Stimulated activated memory B cell treated with anti-CD40 and anti-IgM and Interleukin-4, amounts not matched to agents 10 μg/mL and 1 μg/mL and 100 μg/mL, for 72 hours (primary cell): ENCODE data around the gene OPCML.

Experiments used
- ATAC-seq: fragments of 150-1000 bp; cut with Tn5 transposase; 2 replicates; pipeline ENCODE4 v1.10.0; 2021
- H3K27ac Mint-ChIP-seq: one replicate; pipeline ENCODE4 v1.8.0; 2022; ENCODE audit warnings: mild to moderate bottlenecking, mixed read lengths
- H3K27me3 Mint-ChIP-seq: one replicate; pipeline ENCODE4 v1.8.0; 2022; ENCODE audit warnings: mixed read lengths
- H3K36me3 Mint-ChIP-seq: one replicate; pipeline ENCODE4 v1.8.0; 2022; ENCODE audit warnings: mixed read lengths
- H3K4me1 Mint-ChIP-seq: one replicate; pipeline ENCODE4 v1.8.0; 2022; ENCODE audit warnings: mixed read lengths
- H3K4me3 Mint-ChIP-seq: one replicate; pipeline ENCODE4 v1.8.0; 2022; ENCODE audit warnings: mild to moderate bottlenecking, moderate library complexity, mixed read lengths
- H3K9me3 Mint-ChIP-seq: one replicate; pipeline ENCODE4 v1.8.0; 2022; ENCODE audit warnings: mixed read lengths

OPCML gene

GRCh38 chr11:133500936-133501335 lies 31.4 kb downstream of the OPCML start:
- no peaks in the 10 kb centered on the region for H3K27me3 Mint-ChIP-seq
- H3K4me3 Mint-ChIP-seq, result no peak overlapping the region
- no peaks in the 10 kb centered on the region for H3K4me1 Mint-ChIP-seq
- H3K27ac Mint-ChIP-seq, result no peak overlapping the region
- ATAC-seq, result no peak
- H3K36me3 Mint-ChIP-seq, result no peaks in the 10 kb centered on the region
- no peaks in the 10 kb centered on the region for H3K9me3 Mint-ChIP-seq

GRCh38 chr11:133500435-133500834 lies 31.9 kb downstream of the OPCML start:
- no peaks in the 10 kb centered on the region for H3K4me1 Mint-ChIP-seq
- H3K36me3 Mint-ChIP-seq, result no peaks in the 10 kb centered on the region
- H3K9me3 Mint-ChIP-seq, result no peaks in the 10 kb centered on the region
- ATAC-seq, result no peak
- no peaks in the 10 kb centered on the region for H3K27me3 Mint-ChIP-seq
- no peak overlapping the region for H3K4me3 Mint-ChIP-seq
- no peak overlapping the region for H3K27ac Mint-ChIP-seq

GRCh38 chr11:133498969-133499368 lies 33.3 kb downstream of the OPCML start:
- no peak for ATAC-seq
- Mint-ChIP-seq H3K9me3 (no peaks in the 10 kb centered on the region), H3K4me3 (no peak overlapping the region), H3K27me3 (no peaks in the 10 kb centered on the region), H3K4me1 (no peaks in the 10 kb centered on the region), H3K27ac (no peak overlapping the region), H3K36me3 (no peaks in the 10 kb centered on the region)

- H3K4me3 Mint-ChIP-seq, result no peak overlapping the region
- ATAC-seq, result no peak
- no peaks in the 10 kb centered on the region for H3K27me3 Mint-ChIP-seq
- no peaks in the 10 kb centered on the region for H3K9me3 Mint-ChIP-seq
- no peaks in the 10 kb centered on the region for H3K4me1 Mint-ChIP-seq
- H3K36me3 Mint-ChIP-seq, result no peaks in the 10 kb centered on the region
- H3K27ac Mint-ChIP-seq, result no peak overlapping the region
Observed at GRCh38 chr11:133497477-133498140, 34.7 kb downstream of the OPCML start.

GRCh38 chr11:133492895-133493294 lies 39.4 kb downstream of the OPCML start:
- H3K9me3 Mint-ChIP-seq, result peaks cover 8% of the 10 kb centered on the region
- no peaks in the 10 kb centered on the region for H3K27me3 Mint-ChIP-seq
- H3K36me3 Mint-ChIP-seq, result no peaks in the 10 kb centered on the region
- H3K4me1 Mint-ChIP-seq, result no peaks in the 10 kb centered on the region
- H3K4me3 Mint-ChIP-seq, result no peak overlapping the region
- ATAC-seq, result no peak
- no peak overlapping the region for H3K27ac Mint-ChIP-seq

GRCh38 chr11:133491680-133492383 lies 40.5 kb downstream of the OPCML start:
- ATAC-seq, result no peak
- no peaks in the 10 kb centered on the region for H3K36me3 Mint-ChIP-seq
- no peak overlapping the region for H3K27ac Mint-ChIP-seq
- no peaks in the 10 kb centered on the region for H3K4me1 Mint-ChIP-seq
- H3K9me3 Mint-ChIP-seq, result peaks cover 13% of the 10 kb centered on the region
- H3K27me3 Mint-ChIP-seq, result no peaks in the 10 kb centered on the region
- no peak overlapping the region for H3K4me3 Mint-ChIP-seq

- no peak overlapping the region for H3K27ac Mint-ChIP-seq
- ATAC-seq, result no peak
- H3K36me3 Mint-ChIP-seq, result no peaks in the 10 kb centered on the region
- peaks cover 10% of the 10 kb centered on the region for H3K9me3 Mint-ChIP-seq
- no peak overlapping the region for H3K4me3 Mint-ChIP-seq
- H3K4me1 Mint-ChIP-seq, result no peaks in the 10 kb centered on the region
- peaks cover 12% of the 10 kb centered on the region for H3K27me3 Mint-ChIP-seq
Observed at GRCh38 chr11:133480722-133481121, 51.6 kb downstream of the OPCML start.

- no peaks in the 10 kb centered on the region for H3K4me1 Mint-ChIP-seq
- no peak overlapping the region for H3K4me3 Mint-ChIP-seq
- H3K27me3 Mint-ChIP-seq, result peaks cover 12% of the 10 kb centered on the region
- H3K27ac Mint-ChIP-seq, result no peak overlapping the region
- H3K9me3 Mint-ChIP-seq, result peaks cover 12% of the 10 kb centered on the region
- no peak for ATAC-seq
- no peaks in the 10 kb centered on the region for H3K36me3 Mint-ChIP-seq
Observed at GRCh38 chr11:133479209-133479608, 53.1 kb downstream of the OPCML start.

- Mint-ChIP-seq H3K9me3 (peaks cover 6% of the 10 kb centered on the region), H3K4me1 (no peaks in the 10 kb centered on the region), H3K4me3 (no peak overlapping the region), H3K36me3 (no peaks in the 10 kb centered on the region), H3K27ac (no peak overlapping the region), H3K27me3 (peaks cover 12% of the 10 kb centered on the region)
- no peak for ATAC-seq
Observed at GRCh38 chr11:133477251-133477625, 55.1 kb downstream of the OPCML start.

GRCh38 chr11:133476570-133477250 lies 55.6 kb downstream of the OPCML start:
- peaks cover 7% of the 10 kb centered on the region for H3K27me3 Mint-ChIP-seq
- H3K4me3 Mint-ChIP-seq, result no peak overlapping the region
- no peaks in the 10 kb centered on the region for H3K36me3 Mint-ChIP-seq
- H3K4me1 Mint-ChIP-seq, result no peaks in the 10 kb centered on the region
- peaks cover 2% of the 10 kb centered on the region for H3K9me3 Mint-ChIP-seq
- no peak for ATAC-seq
- no peak overlapping the region for H3K27ac Mint-ChIP-seq

- H3K4me3 Mint-ChIP-seq, result no peak overlapping the region
Observed at GRCh38 chr11:133474461-133474860, 57.8 kb downstream of the OPCML start.

GRCh38 chr11:133467686-133468085 lies 64.6 kb downstream of the OPCML start:
- Mint-ChIP-seq H3K4me1 (no peaks in the 10 kb centered on the region), H3K36me3 (no peaks in the 10 kb centered on the region), H3K4me3 (no peak overlapping the region), H3K27me3 (no peaks in the 10 kb centered on the region), H3K27ac (no peak overlapping the region), H3K9me3 (peaks cover 6% of the 10 kb centered on the region)
- no peak for ATAC-seq

More at GRCh38 chr11:133474461-133474860, 57.8 kb downstream of the OPCML start:
- Mint-ChIP-seq H3K27me3 (no peaks in the 10 kb centered on the region), H3K36me3 (no peaks in the 10 kb centered on the region), H3K4me1 (no peaks in the 10 kb centered on the region), H3K27ac (no peak overlapping the region), H3K9me3 (peaks cover 2% of the 10 kb centered on the region)
- no peak for ATAC-seq

- Mint-ChIP-seq H3K36me3 (no peaks in the 10 kb centered on the region), H3K4me3 (no peak overlapping the region), H3K27ac (no peak overlapping the region), H3K4me1 (no peaks in the 10 kb centered on the region), H3K9me3 (peaks cover 3% of the 10 kb centered on the region), H3K27me3 (no peaks in the 10 kb centered on the region)
- no peak for ATAC-seq
Observed at GRCh38 chr11:133443206-133443747, 89.0 kb downstream of the OPCML start.

GRCh38 chr11:133441964-133442660 lies 90.2 kb downstream of the OPCML start:
- Mint-ChIP-seq H3K9me3 (no peaks in the 10 kb centered on the region), H3K4me3 (no peak overlapping the region), H3K36me3 (no peaks in the 10 kb centered on the region), H3K4me1 (no peaks in the 10 kb centered on the region), H3K27ac (no peak overlapping the region), H3K27me3 (no peaks in the 10 kb centered on the region)
- ATAC-seq, result no peak

- Mint-ChIP-seq H3K27me3 (no peaks in the 10 kb centered on the region), H3K4me1 (no peaks in the 10 kb centered on the region), H3K27ac (no peak overlapping the region), H3K4me3 (no peak overlapping the region), H3K9me3 (peaks cover 2% of the 10 kb centered on the region), H3K36me3 (no peaks in the 10 kb centered on the region)
- ATAC-seq, result no peak
Observed at GRCh38 chr11:133425992-133426391, 106.3 kb downstream of the OPCML start.
